C4-2B (cell line): ENCODE results near the gene EPHA6.

ENCODE experiments used
- ZFX ChIP-seq: fragments of 450-650 bp; IDR thresholded peaks from 2 replicates; pipeline ENCODE4 v1.6.1; 2017
- TF ChIP-seq, protein P1 (sequence below): fragments of 450-650 bp; conservative IDR thresholded peaks from 2 replicates; pipeline ENCODE4 v1.5.1; 2017; ENCODE audit warnings: mild to moderate bottlenecking

GRCh38 chr3:97613139-97613538, 798.7 kb downstream of the EPHA6 start:
- TF ChIP-seq, protein P1, sequence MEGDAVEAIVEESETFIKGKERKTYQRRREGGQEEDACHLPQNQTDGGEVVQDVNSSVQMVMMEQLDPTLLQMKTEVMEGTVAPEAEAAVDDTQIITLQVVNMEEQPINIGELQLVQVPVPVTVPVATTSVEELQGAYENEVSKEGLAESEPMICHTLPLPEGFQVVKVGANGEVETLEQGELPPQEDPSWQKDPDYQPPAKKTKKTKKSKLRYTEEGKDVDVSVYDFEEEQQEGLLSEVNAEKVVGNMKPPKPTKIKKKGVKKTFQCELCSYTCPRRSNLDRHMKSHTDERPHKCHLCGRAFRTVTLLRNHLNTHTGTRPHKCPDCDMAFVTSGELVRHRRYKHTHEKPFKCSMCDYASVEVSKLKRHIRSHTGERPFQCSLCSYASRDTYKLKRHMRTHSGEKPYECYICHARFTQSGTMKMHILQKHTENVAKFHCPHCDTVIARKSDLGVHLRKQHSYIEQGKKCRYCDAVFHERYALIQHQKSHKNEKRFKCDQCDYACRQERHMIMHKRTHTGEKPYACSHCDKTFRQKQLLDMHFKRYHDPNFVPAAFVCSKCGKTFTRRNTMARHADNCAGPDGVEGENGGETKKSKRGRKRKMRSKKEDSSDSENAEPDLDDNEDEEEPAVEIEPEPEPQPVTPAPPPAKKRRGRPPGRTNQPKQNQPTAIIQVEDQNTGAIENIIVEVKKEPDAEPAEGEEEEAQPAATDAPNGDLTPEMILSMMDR = no peak
- TF ChIP-seq ZFX = no peak
